ENCODE results near the gene TCF25. TPM values are rescaled to one million over a fixed set of nuclear protein-coding genes. Genes with fewer than 3 reads are reported as not detected.

Gene TCF25
- total RNA-seq, 1 experiment from 2014 or later = 298 TPM

- Histone ChIP-seq H3F3A (ENCODE audit: insufficient read depth, low read depth) (no peaks in the 10 kb centered on the region; the same call in 1 of the 2 replicates), H3K4me1 (replicated peaks; ENCODE audit: insufficient read depth) (no peaks in the 10 kb centered on the region), H3K79me2 (ENCODE audit: low read depth) (no peaks in the 10 kb centered on the region), H2AFZ (no peak overlapping the region), H3K27ac (no peak overlapping the region), H4K20me1 (ENCODE audit: insufficient read depth) (peaks cover 24% of the 10 kb centered on the region), H3K4me3 (no peak overlapping the region), H3K36me3 (ENCODE audit: low read depth) (peaks cover 7% of the 10 kb centered on the region; the same call in 1 of the 2 replicates), H3K9me2 (ENCODE audit: insufficient read depth) (no peaks in the 10 kb centered on the region), H3K4me2 (no peak overlapping the region), H3K27me3 (ENCODE audit: insufficient read depth, low read depth) (no peaks in the 10 kb centered on the region), H3K9me3 (ENCODE audit: insufficient read depth, low read depth) (no peaks in the 10 kb centered on the region)
- CTCF ChIA-PET = no interaction called here
- no peak for DNase-seq
- no TSS peak for BruUV-seq (replicated peaks)
- intact Hi-C loops (cut with micrococcal nuclease; ENCODE audit: unreplicated experiment) = no loop called here
- POLR2A ChIA-PET (ENCODE audit: unreplicated experiment) = no interaction called here
- TF ChIP-seq EZH2 (IDR thresholded peaks at IDR 0.05; ENCODE audit: low read depth) = no peak
- TF ChIP-seq, protein P1, sequence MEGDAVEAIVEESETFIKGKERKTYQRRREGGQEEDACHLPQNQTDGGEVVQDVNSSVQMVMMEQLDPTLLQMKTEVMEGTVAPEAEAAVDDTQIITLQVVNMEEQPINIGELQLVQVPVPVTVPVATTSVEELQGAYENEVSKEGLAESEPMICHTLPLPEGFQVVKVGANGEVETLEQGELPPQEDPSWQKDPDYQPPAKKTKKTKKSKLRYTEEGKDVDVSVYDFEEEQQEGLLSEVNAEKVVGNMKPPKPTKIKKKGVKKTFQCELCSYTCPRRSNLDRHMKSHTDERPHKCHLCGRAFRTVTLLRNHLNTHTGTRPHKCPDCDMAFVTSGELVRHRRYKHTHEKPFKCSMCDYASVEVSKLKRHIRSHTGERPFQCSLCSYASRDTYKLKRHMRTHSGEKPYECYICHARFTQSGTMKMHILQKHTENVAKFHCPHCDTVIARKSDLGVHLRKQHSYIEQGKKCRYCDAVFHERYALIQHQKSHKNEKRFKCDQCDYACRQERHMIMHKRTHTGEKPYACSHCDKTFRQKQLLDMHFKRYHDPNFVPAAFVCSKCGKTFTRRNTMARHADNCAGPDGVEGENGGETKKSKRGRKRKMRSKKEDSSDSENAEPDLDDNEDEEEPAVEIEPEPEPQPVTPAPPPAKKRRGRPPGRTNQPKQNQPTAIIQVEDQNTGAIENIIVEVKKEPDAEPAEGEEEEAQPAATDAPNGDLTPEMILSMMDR (conservative IDR thresholded peaks at IDR 0.05) = no peak
Observed at GRCh38 chr16:89890886-89891657, 17.7 kb downstream of the TCF25 start.

GRCh38 chr16:89892055-89892630, 18.8 kb downstream of the TCF25 start:
- H3K36me3 ChIP-seq (ENCODE audit: low read depth) = peaks cover 7% of the 10 kb centered on the region; the same call in 1 of the 2 replicates
- no peaks in the 10 kb centered on the region for H3K79me2 ChIP-seq (ENCODE audit: low read depth)
- H3K27ac ChIP-seq = no peak overlapping the region
- CTCF ChIA-PET = no interaction called here
- H3K4me3 ChIP-seq = no peak overlapping the region
- H3F3A ChIP-seq (ENCODE audit: insufficient read depth, low read depth) = no peaks in the 10 kb centered on the region; the same call in 1 of the 2 replicates
- intact Hi-C loops (cut with micrococcal nuclease; ENCODE audit: unreplicated experiment) = no loop called here
- TF ChIP-seq, protein P1 (conservative IDR thresholded peaks at IDR 0.05) = no peak
- POLR2A ChIA-PET (ENCODE audit: unreplicated experiment) = no interaction called here
- H4K20me1 ChIP-seq (ENCODE audit: insufficient read depth) = peaks cover 24% of the 10 kb centered on the region
- no peak for DNase-seq
- H3K4me2 ChIP-seq = no peak overlapping the region
- no peak overlapping the region for H2AFZ ChIP-seq
- H3K27me3 ChIP-seq (ENCODE audit: insufficient read depth, low read depth) = no peaks in the 10 kb centered on the region
- H3K4me1 ChIP-seq (replicated peaks; ENCODE audit: insufficient read depth) = no peaks in the 10 kb centered on the region
- H3K9me3 ChIP-seq (ENCODE audit: insufficient read depth, low read depth) = no peaks in the 10 kb centered on the region
- no peaks in the 10 kb centered on the region for H3K9me2 ChIP-seq (ENCODE audit: insufficient read depth)
- BruUV-seq (replicated peaks) = no TSS peak

DNA sequence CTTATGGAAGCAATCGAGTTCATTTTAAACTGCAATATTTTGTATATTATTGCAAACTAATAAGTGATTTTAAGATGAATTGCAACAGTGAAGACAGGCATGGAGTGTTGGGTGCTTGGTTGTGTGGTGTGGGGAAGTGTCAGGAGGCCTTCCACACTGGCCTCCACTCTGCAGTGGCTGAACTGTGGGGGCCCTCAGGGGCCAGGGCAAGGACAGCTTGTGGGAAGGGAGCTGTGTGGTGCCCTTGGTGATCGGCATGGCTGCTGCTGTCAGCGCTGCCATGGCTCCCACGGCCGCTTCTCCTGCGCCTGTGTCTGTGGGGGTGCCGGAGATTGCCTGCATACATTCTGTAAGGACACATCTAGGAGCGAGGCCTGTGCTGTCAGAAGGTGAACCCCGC, 19.2 kb downstream of the TCF25 start:
- BruUV-seq (replicated peaks) = no TSS peak
- peaks cover 12% of the 10 kb centered on the region for H3K36me3 ChIP-seq (ENCODE audit: low read depth)
- no peaks in the 10 kb centered on the region for H3K79me2 ChIP-seq (ENCODE audit: low read depth)
- H3K27me3 ChIP-seq (ENCODE audit: insufficient read depth, low read depth) = no peaks in the 10 kb centered on the region
- ChIA-PET CTCF (no interaction called here), POLR2A (ENCODE audit: unreplicated experiment) (no interaction called here)
- no peaks in the 10 kb centered on the region for H3K9me3 ChIP-seq (ENCODE audit: insufficient read depth, low read depth)
- no peak overlapping the region for H3K27ac ChIP-seq
- H4K20me1 ChIP-seq (ENCODE audit: insufficient read depth) = peaks cover 24% of the 10 kb centered on the region
- intact Hi-C loops (cut with micrococcal nuclease; ENCODE audit: unreplicated experiment) = no loop called here
- no peak for DNase-seq
- no peaks in the 10 kb centered on the region for H3K4me1 ChIP-seq (replicated peaks; ENCODE audit: insufficient read depth)
- TF ChIP-seq, protein P1 (conservative IDR thresholded peaks at IDR 0.05) = no peak
- TF ChIP-seq EZH2 (IDR thresholded peaks at IDR 0.05; ENCODE audit: low read depth) = no peak
- H3K4me2 ChIP-seq = no peak overlapping the region
- no peak overlapping the region for H2AFZ ChIP-seq
- no peak overlapping the region for H3K4me3 ChIP-seq
- no peaks in the 10 kb centered on the region; the same call in 1 of the 2 replicates for H3F3A ChIP-seq (ENCODE audit: insufficient read depth, low read depth)
- no peaks in the 10 kb centered on the region for H3K9me2 ChIP-seq (ENCODE audit: insufficient read depth)

Data from PC-9 (cell line).